Left cardiac atrium (tissue), 2 donors: ENCODE results near the gene HSD17B2. TPM values are rescaled to one million over a fixed set of nuclear protein-coding genes. Genes with fewer than 3 reads are reported as not detected.

Source experiments
- total RNA-seq, 2 donors: library from RNA; stranded (reverse); fragmentation: NEBNext Ultra II Directional; extraction: Animal tissue kit (Norgen Biotek cat#: 25700); gene quantifications; one replicate each; pipeline ENCODE4 v1.2.1, GENCODE V29; 2021
- donor health status: DM: no; HTN: yes; CAD: no; lungs with severe emphysema.
- donor health status: DM: yes; HTN: yes; CAD: no.

The HSD17B2 gene
- total RNA-seq, 2 donors from 2014 or later: not detected

Other genes starting within 250 kb of the HSD17B2 start
- 1 to 10 TPM in 1 of 2 donors, under 1 TPM in 1; 0.94 to 1.4 TPM for gene SDR42E1, start 23.8 kb upstream of the HSD17B2 start, total RNA-seq
- gene MPHOSPH6, start 135.0 kb downstream of the HSD17B2 start, total RNA-seq: 10 to 100 TPM; 10.0 to 12.2 TPM